H9 (cell line): ENCODE data around the gene ASTN1. TPM values are rescaled to one million over a fixed set of nuclear protein-coding genes. Genes with fewer than 3 reads are reported as not detected.

ENCODE experiments used
- DNase-seq: peaks from one replicate; pipeline ENCODE4 v3.0.0-alpha.2; 2017
- H2AFZ ChIP-seq: one replicate; pipeline ENCODE4 v1.6.1; 2013; ENCODE audit warnings: mild to moderate bottlenecking, low read length, control low read depth, moderate library complexity
- H2AK5ac ChIP-seq: 2 replicates; pipeline ENCODE4 v1.6.1; 2013; ENCODE audit warnings: low read length, control low read depth, mixed read lengths; ENCODE audit not compliant: insufficient read length
- H2BK120ac ChIP-seq: one replicate; pipeline ENCODE4 v1.6.1; 2013; ENCODE audit warnings: low read depth, mild to moderate bottlenecking, low read length, control low read depth, inconsistent platforms; ENCODE audit not compliant: poor library complexity, severe bottlenecking
- H2BK12ac ChIP-seq: 2 replicates; pipeline ENCODE4 v1.6.1; 2013; ENCODE audit warnings: low read length, control low read depth, mixed read lengths, low read depth; ENCODE audit not compliant: insufficient read length
- H2BK15ac ChIP-seq: 2 replicates; pipeline ENCODE4 v1.6.1; 2013; ENCODE audit warnings: low read depth, low read length, control low read depth
- H2BK20ac ChIP-seq: one replicate; pipeline ENCODE4 v1.6.1; 2013; ENCODE audit warnings: low read depth, mild to moderate bottlenecking, low read length, control low read depth, inconsistent platforms; ENCODE audit not compliant: poor library complexity, severe bottlenecking
- H2BK5ac ChIP-seq: 2 replicates; pipeline ENCODE4 v1.6.1; 2013; ENCODE audit warnings: low read length, control low read depth, mixed read lengths; ENCODE audit not compliant: insufficient read length
- H3K14ac ChIP-seq: 2 replicates; pipeline ENCODE4 v1.6.1; 2013; ENCODE audit warnings: low read length, control low read depth; ENCODE audit not compliant: insufficient read depth
- H3K18ac ChIP-seq: 2 replicates; pipeline ENCODE4 v1.6.1; 2013; ENCODE audit warnings: low read depth, mild to moderate bottlenecking, mixed read lengths, low read length, control low read depth; ENCODE audit not compliant: insufficient read length
- H3K23ac ChIP-seq: 2 replicates; pipeline ENCODE4 v1.6.1; 2013; ENCODE audit warnings: low read length, control low read depth, mixed read lengths, low read depth; ENCODE audit not compliant: insufficient read length
- H3K23me2 ChIP-seq: 2 replicates; pipeline ENCODE4 v1.6.1; 2013; ENCODE audit warnings: low read depth, mild to moderate bottlenecking, mixed read lengths, low read length, control low read depth; ENCODE audit not compliant: insufficient read length, poor library complexity, severe bottlenecking
- H3K27ac ChIP-seq: 2 replicates; pipeline ENCODE4 v1.5.1; 2013; ENCODE audit warnings: low read length, control low read depth, mixed read lengths, low read depth; ENCODE audit not compliant: insufficient read length
- H3K27me3 ChIP-seq: 2 replicates; pipeline ENCODE4 v1.6.1; 2013; ENCODE audit warnings: low read length, control low read depth, inconsistent platforms; ENCODE audit not compliant: insufficient read depth
- H3K4ac ChIP-seq: 2 replicates; pipeline ENCODE4 v1.6.1; 2013; ENCODE audit warnings: low read depth, mild to moderate bottlenecking, control low read depth, inconsistent platforms, low read length, moderate library complexity
- H3K4me1 ChIP-seq: 2 replicates; pipeline ENCODE4 v1.6.1; 2013; ENCODE audit warnings: low read length, control low read depth, inconsistent platforms; ENCODE audit not compliant: insufficient read depth
- H3K4me2 ChIP-seq: 2 replicates; pipeline ENCODE4 v1.6.1; 2013; ENCODE audit warnings: low read length, control low read depth, mixed read lengths; ENCODE audit not compliant: insufficient read length, insufficient read depth
- H3K56ac ChIP-seq: 2 replicates; pipeline ENCODE4 v1.6.1; 2013; ENCODE audit warnings: low read depth, mild to moderate bottlenecking, mixed read lengths, low read length, control low read depth; ENCODE audit not compliant: insufficient read length
- H3K79me1 ChIP-seq: 2 replicates; pipeline ENCODE4 v1.6.1; 2013; ENCODE audit warnings: low read depth, mild to moderate bottlenecking, moderate library complexity, low read length, control low read depth, inconsistent platforms; ENCODE audit not compliant: insufficient read depth, poor library complexity, severe bottlenecking
- H3K79me2 ChIP-seq: 2 replicates; pipeline ENCODE4 v1.6.1; 2013; ENCODE audit warnings: low read length, control low read depth, inconsistent platforms; ENCODE audit not compliant: insufficient read depth
- H3K9ac ChIP-seq: 2 replicates; pipeline ENCODE4 v1.6.1; 2013; ENCODE audit warnings: low read length, control low read depth, mixed read lengths; ENCODE audit not compliant: insufficient read length; ENCODE audit errors: extremely low read depth
- H3K9me3 ChIP-seq: one replicate; pipeline ENCODE4 v1.6.1; 2013; ENCODE audit warnings: low read depth, low read length, inconsistent platforms; ENCODE audit not compliant: control insufficient read depth
- H3T11ph ChIP-seq: one replicate; pipeline ENCODE4 v1.6.1; 2013; ENCODE audit warnings: mild to moderate bottlenecking, low read length, control low read depth, inconsistent platforms
- H4K20me1 ChIP-seq: one replicate; pipeline ENCODE4 v1.6.1; 2013; ENCODE audit not compliant: control insufficient read depth, insufficient read length, insufficient read depth
- H4K5ac ChIP-seq: 2 replicates; pipeline ENCODE4 v1.6.1; 2013; ENCODE audit warnings: low read depth, mild to moderate bottlenecking, mixed read lengths, low read length, control low read depth; ENCODE audit not compliant: insufficient read length
- H4K8ac ChIP-seq: replicated peaks from 2 replicates; pipeline ENCODE4 v1.6.1; 2013; ENCODE audit warnings: low read length, control low read depth, mixed read lengths, low read depth; ENCODE audit not compliant: insufficient read length
- H4K91ac ChIP-seq: 2 replicates; pipeline ENCODE4 v1.6.1; 2013; ENCODE audit warnings: low read depth, mild to moderate bottlenecking, moderate library complexity, mixed read lengths, low read length, control low read depth; ENCODE audit not compliant: insufficient read length
- H3K27ac Mint-ChIP-seq, 3 experiments: 2 replicates in 2 of 3; 3 replicates in 1 of 3; pipeline ENCODE4 v1.8.0; 2020 to 2021; ENCODE audit warnings: mixed read lengths in 3 of 3, mild to moderate bottlenecking in 1 of 3, moderate library complexity in 1 of 3
- H3K27me3 Mint-ChIP-seq: 2 replicates; pipeline ENCODE4 v1.8.0; 2021; ENCODE audit warnings: low read depth, mild to moderate bottlenecking, moderate library complexity, mixed read lengths
- H3K36me3 Mint-ChIP-seq, 3 experiments: 2 replicates in 2 of 3; 3 replicates in 1 of 3; pipeline ENCODE4 v1.8.0; 2020 to 2021; ENCODE audit warnings: low read depth in 3 of 3, mixed read lengths in 3 of 3; ENCODE audit not compliant: insufficient read depth in 1 of 3
- H3K4me1 Mint-ChIP-seq, 2 experiments: 2 replicates each; pipeline ENCODE4 v1.8.0; 2020; ENCODE audit warnings: mixed read lengths in 2 of 2
- H3K4me3 Mint-ChIP-seq, 2 experiments: 2 replicates in 1 of 2; 3 replicates in 1 of 2; pipeline ENCODE4 v1.8.0; 2020 to 2021; ENCODE audit warnings: mild to moderate bottlenecking in 2 of 2, mixed read lengths in 2 of 2, moderate library complexity in 1 of 2
- H3K9me3 Mint-ChIP-seq, 2 experiments: 2 replicates in 1 of 2; 3 replicates in 1 of 2; pipeline ENCODE4 v1.8.0; 2020; ENCODE audit warnings: mild to moderate bottlenecking in 2 of 2, mixed read lengths in 2 of 2, moderate library complexity in 1 of 2
- CTCF ChIP-seq: fragments of 200-600 bp; sonication (generic); conservative IDR thresholded peaks from 3 replicates; pipeline ENCODE4 v1.8.0; 2021; ENCODE audit warnings: antibody characterized with exemption, mild to moderate bottlenecking
- WGBS: extraction: QIAGEN DNeasy Blood & Tissue Kit; methylation state at CpG from one replicate; pipeline ENCODE4 v1.1.7; 2013; ENCODE audit warnings: missing lambda C conversion rate, low lambda C conversion rate, mixed read lengths; ENCODE audit not compliant: insufficient read length; ENCODE audit errors: extremely low coverage; 5-methylcytosine and 5-hydroxymethylcytosine counted together
- total RNA-seq: library from RNA; stranded (reverse); gene quantifications from 2 replicates; pipeline ENCODE4 v1.2.1, GENCODE V29; 2021

ASTN1 gene
- total RNA-seq, 1 experiment from 2014 or later, result 0.98 TPM

- Histone ChIP-seq H3K4ac (no peak overlapping the region), H4K20me1 (no peaks in the 10 kb centered on the region), H3K18ac (no peak overlapping the region), H3K79me2 (no peaks in the 10 kb centered on the region), H2AK5ac (no peak overlapping the region), H4K8ac (no peak overlapping the region), H3K56ac (no peak overlapping the region), H4K91ac (no peak overlapping the region), H2BK5ac (no peak overlapping the region), H3K23me2 (peaks cover 4% of the 10 kb centered on the region), H2AFZ (no peak overlapping the region), H3K9me3 (no peaks in the 10 kb centered on the region), H3T11ph (no peak overlapping the region), H3K9ac (no peak overlapping the region), H2BK15ac (no peak overlapping the region), H3K79me1 (no peaks in the 10 kb centered on the region), H3K27me3 (no peaks in the 10 kb centered on the region), H2BK120ac (no peak overlapping the region), H4K5ac (no peak overlapping the region), H3K4me2 (no peak overlapping the region), H3K4me1 (no peaks in the 10 kb centered on the region), H3K23ac (no peak overlapping the region), H3K27ac (no peak overlapping the region), H2BK20ac (no peak overlapping the region), H3K14ac (no peak overlapping the region), H2BK12ac (no peak overlapping the region)
- peaks cover 35% of the 10 kb centered on the region for H3K27me3 Mint-ChIP-seq
- H3K36me3 Mint-ChIP-seq, result no peaks in the 10 kb centered on the region; a peak in 2 of 7 replicates
- no peak for TF ChIP-seq CTCF
- no peak overlapping the region for H3K27ac Mint-ChIP-seq
- no peaks in the 10 kb centered on the region; a peak in 1 of 5 replicates for H3K9me3 Mint-ChIP-seq
- WGBS, result no CpG with 5 or more reads among the region's 8 CpGs
- H3K4me1 Mint-ChIP-seq, result peaks cover 6 to 7% of the 10 kb centered on the region in 2 experiments
- H3K4me3 Mint-ChIP-seq, result no peak overlapping the region
- DNase-seq, result no peak
Observed at GRCh38 chr1:176894450-176894849, 270.1 kb downstream of the ASTN1 start.
